COLO829 (cell line): ENCODE results near the gene TP53AIP1.

Source experiments
- DNase-seq: peaks from one replicate; pipeline ENCODE4 v3.0.0; 2012; ENCODE audit warnings: low spot score

TP53AIP1 gene

GRCh38 chr11:128906185-128907050 lies 36.3 kb downstream of the TP53AIP1 start:
- no peak for DNase-seq

DNA sequence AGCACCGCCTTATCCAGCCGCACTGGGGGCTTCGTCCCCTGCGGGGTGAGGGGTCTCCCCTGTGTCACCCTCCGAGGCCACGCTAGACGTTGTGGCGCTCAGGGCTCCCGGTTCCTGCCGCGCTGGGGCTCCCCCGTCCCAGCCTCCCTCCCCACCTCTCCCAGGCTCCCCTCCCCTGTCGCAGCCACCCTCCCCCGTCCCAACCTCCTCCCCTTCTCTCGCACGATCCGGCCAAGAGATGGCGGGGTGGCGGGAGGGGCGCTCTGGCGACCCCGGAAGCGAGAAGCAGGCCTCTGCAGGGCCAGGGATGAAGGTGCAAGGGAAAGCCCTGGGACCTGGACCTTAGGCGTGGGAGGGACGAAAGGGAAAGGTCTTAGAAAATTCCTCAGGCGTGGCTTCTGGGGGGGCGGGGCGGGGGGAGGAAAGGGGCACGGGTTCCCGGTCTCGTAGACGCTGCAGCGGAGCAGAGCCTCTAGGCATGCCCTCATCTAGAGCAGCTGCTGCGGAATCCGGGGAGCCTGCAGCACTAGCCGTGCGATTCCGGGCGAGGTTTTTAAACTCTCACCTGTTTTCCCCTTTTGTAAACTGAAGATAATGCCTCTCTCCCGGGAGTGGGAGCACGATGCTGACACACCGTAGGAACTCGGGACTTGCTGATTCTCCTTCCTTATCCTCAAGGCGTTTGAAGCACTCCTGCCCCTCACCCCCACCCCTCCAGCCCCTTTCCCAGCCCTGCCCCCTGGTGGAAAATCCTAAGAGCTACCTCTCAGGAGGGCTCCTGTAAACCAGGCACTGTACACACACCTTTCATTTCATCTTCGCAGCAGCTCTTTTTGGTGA lies 37.1 kb downstream of the TP53AIP1 start:
- DNase-seq, result peak; percentile 45

DNA sequence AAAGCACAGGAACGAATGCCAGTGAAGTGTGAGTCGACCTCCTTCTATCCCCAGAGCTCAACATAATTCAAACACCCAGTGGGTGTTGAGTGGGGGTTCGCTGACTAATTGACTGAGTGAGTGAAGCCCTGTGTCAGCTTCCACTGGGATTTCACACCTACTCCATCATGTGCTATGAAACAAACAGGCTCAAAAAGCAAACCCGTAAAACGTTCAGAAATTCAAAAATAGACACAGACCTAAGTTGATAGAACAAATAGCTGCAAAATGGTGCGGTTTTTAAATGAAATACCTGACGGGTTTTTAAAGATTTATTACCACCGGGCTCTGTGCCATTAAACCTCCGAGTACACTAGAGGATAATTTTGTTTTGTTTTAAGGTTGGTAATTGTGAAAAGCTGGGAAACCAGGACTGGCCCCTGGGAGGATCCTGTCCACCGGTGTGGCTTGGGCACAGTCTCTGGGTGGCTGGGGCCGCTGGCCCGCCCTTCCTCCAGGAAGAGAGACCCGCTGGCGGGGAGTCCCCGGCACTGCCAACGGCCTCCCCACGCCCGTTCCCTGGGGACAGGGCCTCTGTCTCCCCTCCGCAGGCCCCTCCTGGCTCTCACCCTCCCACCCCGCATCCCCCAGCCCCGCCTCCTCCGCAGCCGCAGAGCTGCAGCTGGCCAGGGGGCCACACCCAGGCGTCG lies 37.9 kb downstream of the TP53AIP1 start:
- no peak for DNase-seq

GRCh38 chr11:128904303-128904655 lies 38.4 kb downstream of the TP53AIP1 start:
- DNase-seq, result no peak

GRCh38 chr11:128903248-128904061 lies 39.2 kb downstream of the TP53AIP1 start:
- no peak for DNase-seq

DNA sequence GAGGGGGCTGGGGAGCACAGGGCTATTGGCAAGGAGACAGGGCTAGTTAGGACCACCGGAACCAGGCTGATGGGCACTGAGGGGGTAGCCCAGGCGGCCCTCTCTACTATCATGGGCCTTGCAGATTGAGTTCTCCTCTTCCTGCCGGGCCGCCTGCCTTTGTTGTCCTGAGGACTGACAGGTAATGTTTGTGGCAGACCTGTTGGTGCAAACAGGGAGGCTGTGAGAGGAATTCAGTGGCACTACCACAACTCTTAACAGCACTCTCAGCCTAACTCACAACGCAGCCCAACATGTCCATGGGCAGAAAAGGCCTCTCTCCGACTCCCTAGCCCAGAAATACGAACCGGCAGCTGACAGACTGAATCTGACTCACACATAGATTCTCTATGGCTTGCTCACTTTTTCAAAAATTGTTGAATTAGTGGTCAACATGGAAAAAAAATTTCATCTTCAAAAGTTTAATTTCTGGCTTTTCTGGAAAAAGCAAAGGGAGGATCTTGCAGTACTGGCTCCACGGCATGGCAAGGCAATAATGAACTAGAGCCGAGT lies 40.1 kb downstream of the TP53AIP1 start:
- no peak for DNase-seq

DNA sequence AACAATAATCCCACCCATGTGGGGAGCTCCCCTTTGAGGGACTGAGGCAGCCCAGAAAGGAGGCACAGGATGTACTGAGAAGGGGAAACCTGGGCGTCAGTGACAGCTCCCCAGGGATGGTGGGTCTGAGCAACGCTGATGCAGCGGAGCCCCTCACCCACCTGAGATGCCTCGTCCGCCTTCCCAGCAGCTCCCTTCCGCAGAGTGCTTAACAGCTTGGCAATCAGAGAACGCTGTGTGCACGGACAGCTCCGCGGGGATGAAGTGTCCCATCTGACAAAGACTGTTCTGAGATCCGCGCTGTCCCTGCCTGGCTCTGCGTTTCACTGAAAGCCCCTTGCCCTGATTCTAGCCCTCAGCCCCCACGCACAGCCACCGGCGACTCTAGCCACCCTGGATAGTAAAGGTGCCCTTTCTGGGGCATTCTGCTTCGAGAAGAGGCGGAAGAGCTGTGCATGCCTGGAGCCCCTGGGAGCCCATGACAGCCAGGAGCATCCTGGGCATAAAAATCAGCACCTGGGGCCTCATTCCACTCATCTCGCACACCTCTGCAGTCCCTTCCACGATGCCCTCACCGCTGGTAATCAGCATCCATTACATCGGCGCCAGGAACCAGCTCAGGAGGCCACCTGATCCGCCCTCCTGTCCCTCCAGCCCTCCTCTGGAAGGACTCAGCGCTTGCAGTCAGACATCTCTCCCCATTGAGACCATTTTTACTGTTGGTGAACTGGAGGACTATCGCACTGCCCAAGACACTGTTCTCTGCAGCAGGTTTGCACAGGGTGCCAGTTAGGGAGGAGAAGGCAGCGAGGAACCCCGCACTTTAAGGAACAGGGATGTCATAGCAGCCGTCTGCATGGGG lies 40.8 kb downstream of the TP53AIP1 start:
- DNase-seq, result no peak

GRCh38 chr11:128900468-128900867 lies 42.2 kb downstream of the TP53AIP1 start:
- DNase-seq, result no peak

DNA sequence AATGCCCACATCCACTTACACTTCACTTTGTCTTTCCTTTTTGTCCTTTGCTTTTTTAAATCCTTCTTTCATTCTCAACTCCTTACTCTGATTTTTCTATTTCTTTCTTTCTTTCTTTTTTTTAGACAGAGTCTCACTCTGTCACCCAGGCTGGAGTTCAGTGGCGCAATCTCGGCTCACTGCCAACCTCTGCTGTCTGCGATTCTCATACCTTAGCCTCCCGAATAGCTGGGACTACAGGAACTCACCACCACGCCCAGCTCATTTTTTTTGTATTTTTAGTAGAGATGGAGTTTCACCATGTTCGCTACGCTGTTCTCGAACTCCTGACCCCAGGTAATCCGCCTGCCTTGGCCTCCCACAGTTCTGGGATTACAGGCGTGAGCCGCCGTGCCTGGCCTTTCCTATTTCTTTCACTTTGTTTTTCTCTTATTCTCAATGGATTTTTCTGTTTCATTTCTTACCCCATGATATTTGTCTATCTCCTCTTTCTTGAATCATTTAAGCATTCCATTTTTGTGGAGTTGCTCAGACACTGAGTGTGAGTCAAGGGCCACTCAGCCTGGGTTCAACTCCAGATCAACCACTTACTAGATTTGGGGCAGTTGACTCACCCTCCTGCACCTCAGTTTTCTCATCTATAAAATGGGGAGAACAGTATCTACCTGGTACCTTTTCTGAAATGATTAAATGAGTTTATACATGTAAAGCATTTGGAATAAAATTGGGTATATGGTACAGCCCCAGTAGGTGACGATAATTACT lies 43.9 kb downstream of the TP53AIP1 start:
- DNase-seq, result no peak

DNA sequence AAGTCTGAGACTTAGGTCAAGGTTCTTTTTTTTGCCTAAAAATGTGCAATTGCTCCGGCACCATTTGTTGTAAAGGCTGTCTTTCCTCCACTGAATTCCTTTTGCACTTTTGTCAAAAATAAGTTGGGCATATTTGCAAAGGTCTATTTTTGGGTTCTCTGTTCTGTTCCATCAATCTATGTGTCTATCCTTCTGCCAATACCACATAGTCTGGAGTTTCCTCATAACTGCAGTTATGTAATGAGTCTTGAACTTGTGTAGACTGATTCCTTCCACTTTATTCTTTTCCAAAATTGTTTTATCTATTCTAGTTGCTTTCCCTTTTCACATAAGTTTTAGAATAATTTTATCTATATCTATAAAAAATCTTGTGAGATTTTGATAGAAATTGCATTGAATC lies 44.8 kb downstream of the TP53AIP1 start:
- no peak for DNase-seq

DNA sequence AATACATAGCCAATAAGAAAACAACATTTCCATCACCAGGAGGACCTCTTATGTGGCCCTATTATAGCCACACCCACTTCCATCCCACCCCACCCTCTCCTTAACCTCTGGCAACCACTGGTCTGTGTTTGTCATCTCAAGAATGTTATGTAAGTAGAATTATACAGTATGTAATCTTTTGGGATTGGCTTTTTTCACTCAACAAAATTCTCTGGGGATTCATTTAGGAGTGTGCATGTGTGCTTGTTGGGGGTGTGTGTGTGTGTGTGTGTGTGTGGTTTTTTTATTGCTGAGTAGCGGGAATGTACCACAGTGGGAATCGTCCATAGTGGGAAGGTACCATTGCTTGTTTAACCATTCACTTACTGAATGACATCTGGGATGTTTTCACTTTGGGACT lies 46.3 kb downstream of the TP53AIP1 start:
- no peak for DNase-seq

GRCh38 chr11:128895526-128895925 lies 47.1 kb downstream of the TP53AIP1 start:
- no peak for DNase-seq

- no peak for DNase-seq
Measured at GRCh38 chr11:128894685-128895084, 48.0 kb downstream of the TP53AIP1 start.

DNA sequence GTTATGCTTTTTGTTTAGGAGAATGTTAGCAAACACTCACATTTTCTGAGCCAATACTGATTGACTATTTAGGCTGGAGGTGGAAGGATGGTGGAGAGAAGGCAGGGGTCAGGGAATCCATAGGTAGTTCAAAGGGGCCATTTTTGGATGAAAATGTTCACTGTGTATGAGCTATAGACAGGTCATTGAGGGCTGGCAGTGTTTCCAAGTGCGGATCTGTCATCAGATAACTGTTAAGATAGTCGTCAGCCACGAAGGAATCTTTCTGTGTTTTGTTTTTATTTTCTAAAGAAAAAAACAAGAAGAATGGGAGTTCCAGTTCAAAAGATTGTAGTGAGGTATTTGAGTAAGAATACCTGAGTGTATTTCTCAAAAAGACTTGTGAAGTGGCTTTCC lies 48.4 kb downstream of the TP53AIP1 start:
- no peak for DNase-seq

- DNase-seq, result no peak
Measured at GRCh38 chr11:128893578-128894285, 48.9 kb downstream of the TP53AIP1 start.

- no peak for DNase-seq
Measured at GRCh38 chr11:128892866-128893565, 49.7 kb downstream of the TP53AIP1 start.

GRCh38 chr11:128891913-128892398 lies 50.7 kb downstream of the TP53AIP1 start:
- no peak for DNase-seq
